AG10803 (cell line): Measurements from ENCODE around the gene MAGI1.
A peak's percentile ranks its signal among the peaks of the same experiment; 100 is the strongest.
"Not testable (repeated sequence)": the region's sequence is repeated elsewhere in the genome, so short reads cannot be mapped to it uniquely, and the experiment has no call there.

Experiments used
- DNase-seq: peaks from one replicate; pipeline ENCODE4 v3.0.0; 2010; ENCODE audit warnings: low read depth
- H3K4me3 ChIP-seq: 2 replicates; pipeline ENCODE4 v1.5.1; 2011; ENCODE audit warnings: mild to moderate bottlenecking, low read length, control low read depth
- TF ChIP-seq, protein P1 (sequence below): conservative IDR thresholded peaks from 2 replicates; pipeline ENCODE4 v1.5.1; 2011; ENCODE audit warnings: mild to moderate bottlenecking, low read length, control low read depth, inconsistent platforms

The MAGI1 gene

DNA sequence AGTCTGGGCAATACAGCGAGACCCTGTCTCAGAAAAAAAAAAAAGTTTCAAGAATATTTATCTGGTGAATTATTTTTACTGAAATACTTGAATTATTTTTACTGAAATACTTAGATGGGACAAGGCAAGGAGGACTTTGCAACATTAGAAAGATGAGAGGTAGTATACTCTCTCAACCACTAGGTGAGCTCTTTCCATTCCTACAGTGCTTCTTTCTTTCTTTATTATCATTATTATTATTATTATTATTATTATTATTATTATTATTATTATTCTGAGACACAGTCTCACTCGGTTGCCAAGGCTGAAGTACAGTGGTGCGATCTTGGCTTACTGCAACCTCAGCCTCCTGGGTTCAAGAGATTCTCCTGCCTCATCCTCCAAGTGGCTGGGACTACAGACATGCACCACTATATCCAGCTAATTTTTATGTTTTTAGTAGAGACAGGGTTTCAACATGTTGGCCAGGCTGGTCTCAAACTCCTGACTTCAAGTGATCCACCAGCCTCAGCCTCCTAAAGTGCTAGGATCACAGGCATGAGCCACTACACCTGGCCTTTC lies 468.8 kb downstream of the MAGI1 start:
- H3K4me3 ChIP-seq = no peak overlapping the region
- TF ChIP-seq, protein P1, sequence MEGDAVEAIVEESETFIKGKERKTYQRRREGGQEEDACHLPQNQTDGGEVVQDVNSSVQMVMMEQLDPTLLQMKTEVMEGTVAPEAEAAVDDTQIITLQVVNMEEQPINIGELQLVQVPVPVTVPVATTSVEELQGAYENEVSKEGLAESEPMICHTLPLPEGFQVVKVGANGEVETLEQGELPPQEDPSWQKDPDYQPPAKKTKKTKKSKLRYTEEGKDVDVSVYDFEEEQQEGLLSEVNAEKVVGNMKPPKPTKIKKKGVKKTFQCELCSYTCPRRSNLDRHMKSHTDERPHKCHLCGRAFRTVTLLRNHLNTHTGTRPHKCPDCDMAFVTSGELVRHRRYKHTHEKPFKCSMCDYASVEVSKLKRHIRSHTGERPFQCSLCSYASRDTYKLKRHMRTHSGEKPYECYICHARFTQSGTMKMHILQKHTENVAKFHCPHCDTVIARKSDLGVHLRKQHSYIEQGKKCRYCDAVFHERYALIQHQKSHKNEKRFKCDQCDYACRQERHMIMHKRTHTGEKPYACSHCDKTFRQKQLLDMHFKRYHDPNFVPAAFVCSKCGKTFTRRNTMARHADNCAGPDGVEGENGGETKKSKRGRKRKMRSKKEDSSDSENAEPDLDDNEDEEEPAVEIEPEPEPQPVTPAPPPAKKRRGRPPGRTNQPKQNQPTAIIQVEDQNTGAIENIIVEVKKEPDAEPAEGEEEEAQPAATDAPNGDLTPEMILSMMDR = peak; percentile 23; the same call in 1 of the 2 replicates
- DNase-seq = no peak

DNA sequence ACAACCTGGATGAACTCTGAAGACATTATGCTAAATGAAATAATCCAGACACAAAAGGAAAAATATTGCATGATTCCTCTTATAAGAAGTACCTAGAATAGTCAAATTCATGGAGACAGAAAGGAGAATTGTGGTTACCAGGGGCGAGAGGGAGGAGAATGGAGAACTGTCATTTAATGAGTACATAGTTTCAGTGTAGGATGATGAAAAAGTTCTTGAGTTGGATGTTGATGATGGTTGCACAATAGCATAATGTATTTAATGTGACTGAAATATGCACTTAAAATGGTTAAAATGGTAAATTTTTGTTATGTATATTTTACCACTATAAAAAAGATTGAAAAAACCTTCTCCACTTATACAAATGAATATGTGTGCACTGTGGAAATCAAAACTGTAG lies 469.6 kb downstream of the MAGI1 start:
- H3K4me3 ChIP-seq = no peak overlapping the region
- no peak for DNase-seq
- TF ChIP-seq, protein P1 = no peak

DNA sequence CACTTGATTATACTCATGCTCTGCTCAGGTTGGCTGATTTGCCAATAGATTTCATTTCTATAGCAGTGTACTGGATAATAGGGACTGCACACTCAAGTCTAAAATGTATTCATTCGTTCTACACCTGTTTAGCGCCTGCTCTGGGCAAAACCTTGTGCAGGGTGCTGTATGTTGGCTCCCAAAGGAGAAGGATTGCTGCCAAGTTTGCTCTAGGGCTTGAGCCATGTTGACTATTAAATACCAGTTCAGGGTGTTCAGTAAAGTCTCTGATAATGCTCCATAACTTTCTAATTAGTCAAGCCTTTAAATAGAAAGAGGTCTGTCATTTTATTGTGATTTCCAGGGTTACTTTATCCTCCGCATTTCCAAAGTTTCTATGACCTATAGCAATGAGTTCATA lies 470.2 kb downstream of the MAGI1 start:
- TF ChIP-seq, protein P1 = no peak
- H3K4me3 ChIP-seq = no peak overlapping the region
- DNase-seq = no peak

DNA sequence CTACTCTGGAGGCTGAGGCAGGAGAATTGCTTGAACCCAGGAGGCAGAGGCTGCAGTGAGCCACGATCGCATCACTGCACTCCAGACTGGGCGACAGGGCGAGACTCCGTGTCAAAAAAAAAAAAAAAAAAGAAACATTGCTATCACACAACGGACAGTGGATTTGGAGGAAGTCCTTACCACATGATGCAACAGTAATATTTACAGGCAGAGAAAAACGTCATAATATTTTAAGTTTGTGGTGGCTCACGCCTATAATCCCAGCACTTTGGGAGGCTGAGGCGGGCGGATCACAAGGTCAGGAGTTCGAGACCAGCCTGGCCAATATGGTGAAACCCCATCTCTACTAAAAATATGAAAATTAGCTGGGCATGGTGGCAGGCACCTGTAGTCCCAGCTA lies 473.0 kb downstream of the MAGI1 start:
- H3K4me3 ChIP-seq, DNase-seq: not testable (repeated sequence)

DNA sequence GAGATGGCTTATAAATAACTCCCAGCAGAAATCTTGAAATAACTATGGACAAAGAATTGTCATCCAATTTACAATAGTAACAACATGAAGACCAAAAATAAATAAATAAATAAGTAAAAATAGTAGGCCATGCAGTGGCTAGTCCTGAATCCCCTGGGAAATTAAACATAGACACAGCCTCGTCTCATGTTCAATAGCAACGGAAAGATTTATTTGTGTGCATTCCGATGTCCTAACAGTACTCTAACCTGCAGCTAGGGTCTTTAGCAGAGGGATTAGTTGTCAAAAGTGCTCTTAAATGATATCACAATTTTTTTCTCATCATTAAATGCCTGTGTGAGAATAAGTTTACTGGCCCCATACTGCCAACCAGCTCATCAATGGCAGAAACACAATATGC lies 474.2 kb downstream of the MAGI1 start:
- no peak overlapping the region for H3K4me3 ChIP-seq
- TF ChIP-seq, protein P1 = no peak
- DNase-seq = no peak

DNA sequence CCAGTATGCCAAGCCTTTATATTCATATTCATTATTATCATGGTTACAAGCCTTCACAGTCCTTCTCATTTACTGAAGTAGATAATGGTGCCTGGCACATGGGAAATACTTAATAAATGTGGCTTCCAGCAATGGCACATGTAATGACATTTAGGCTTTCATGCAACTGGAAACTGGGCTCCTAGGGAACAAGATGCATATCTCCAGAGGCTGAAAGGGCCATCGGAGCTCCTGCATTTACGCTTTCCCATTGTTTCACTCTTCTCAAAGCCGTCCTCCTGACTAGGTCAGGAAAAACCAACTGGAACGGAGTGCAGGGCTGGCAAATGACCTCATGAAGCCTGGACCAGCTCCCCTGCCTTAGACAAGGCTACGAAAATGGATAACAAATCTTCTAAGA lies 474.9 kb downstream of the MAGI1 start:
- TF ChIP-seq, protein P1 = no peak
- DNase-seq = no peak
- no peak overlapping the region for H3K4me3 ChIP-seq

DNA sequence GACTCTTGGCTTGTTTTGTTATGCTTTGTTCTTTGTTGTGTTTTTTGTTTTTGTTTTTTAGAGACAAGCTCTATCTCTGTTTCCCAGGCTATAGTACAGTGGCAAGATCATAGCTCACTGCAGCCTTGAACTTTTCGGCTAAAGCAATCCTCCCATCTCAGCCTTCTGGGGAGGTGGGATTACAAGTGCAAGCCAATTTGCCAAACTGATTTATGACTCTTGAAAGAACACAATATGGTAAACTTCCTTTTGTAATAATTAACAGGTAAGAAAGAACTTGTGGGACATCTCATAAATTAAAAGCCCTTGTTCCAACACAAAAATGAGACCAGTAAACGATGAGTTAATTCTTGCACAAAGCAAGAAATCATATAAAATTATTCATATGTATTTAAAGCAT lies 476.3 kb downstream of the MAGI1 start:
- DNase-seq = no peak
- H3K4me3 ChIP-seq = no peak overlapping the region
- TF ChIP-seq, protein P1 = no peak

DNA sequence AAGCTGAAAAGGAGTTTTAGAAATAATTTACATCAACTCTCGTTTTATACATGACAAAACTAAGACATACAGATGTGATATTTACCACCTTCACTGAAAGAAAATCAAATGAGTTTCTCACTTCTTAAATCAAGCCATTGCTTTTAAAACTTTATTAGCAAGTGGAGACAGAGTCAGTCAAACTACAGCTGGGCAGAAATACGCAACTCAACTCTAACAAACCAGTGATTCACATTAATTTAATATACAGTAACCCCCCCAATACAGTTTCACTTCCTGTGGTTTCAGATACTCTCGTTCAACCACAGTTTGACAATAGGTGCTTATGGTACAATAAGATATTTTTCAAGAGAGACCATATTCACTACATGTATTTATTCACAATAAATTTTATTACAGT lies 477.1 kb downstream of the MAGI1 start:
- TF ChIP-seq, protein P1 = no peak
- DNase-seq = no peak
- no peak overlapping the region for H3K4me3 ChIP-seq
